ENCODE results near the gene CYBRD1.

CYBRD1 gene

DNA sequence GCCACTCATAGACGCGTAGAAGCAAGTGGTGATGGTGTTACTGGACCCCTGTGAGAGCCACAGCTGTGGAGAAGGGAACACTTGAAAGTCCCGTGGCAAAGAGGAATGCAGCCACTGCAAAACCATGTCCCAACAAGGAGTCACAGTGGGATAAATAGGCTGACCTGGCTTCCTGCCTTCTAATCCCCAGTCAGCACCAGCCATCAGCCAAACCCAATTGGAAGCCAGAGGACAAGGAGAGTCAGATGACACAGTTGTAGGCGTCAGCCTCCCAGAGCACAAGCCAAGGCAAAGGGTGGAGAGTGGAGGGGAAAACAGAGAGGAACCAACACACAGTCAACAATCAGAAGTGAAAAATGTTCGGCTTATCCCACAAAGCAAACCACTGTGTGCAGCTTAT lies 5.5 kb upstream of the CYBRD1 start:
- TF ChIP-seq, protein P1, sequence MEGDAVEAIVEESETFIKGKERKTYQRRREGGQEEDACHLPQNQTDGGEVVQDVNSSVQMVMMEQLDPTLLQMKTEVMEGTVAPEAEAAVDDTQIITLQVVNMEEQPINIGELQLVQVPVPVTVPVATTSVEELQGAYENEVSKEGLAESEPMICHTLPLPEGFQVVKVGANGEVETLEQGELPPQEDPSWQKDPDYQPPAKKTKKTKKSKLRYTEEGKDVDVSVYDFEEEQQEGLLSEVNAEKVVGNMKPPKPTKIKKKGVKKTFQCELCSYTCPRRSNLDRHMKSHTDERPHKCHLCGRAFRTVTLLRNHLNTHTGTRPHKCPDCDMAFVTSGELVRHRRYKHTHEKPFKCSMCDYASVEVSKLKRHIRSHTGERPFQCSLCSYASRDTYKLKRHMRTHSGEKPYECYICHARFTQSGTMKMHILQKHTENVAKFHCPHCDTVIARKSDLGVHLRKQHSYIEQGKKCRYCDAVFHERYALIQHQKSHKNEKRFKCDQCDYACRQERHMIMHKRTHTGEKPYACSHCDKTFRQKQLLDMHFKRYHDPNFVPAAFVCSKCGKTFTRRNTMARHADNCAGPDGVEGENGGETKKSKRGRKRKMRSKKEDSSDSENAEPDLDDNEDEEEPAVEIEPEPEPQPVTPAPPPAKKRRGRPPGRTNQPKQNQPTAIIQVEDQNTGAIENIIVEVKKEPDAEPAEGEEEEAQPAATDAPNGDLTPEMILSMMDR (conservative IDR thresholded peaks at IDR 0.05) = no peak
- no peak overlapping the region for H3K27ac ChIP-seq

GRCh38 chr2:171520471-171520870 lies 1.8 kb upstream of the CYBRD1 start:
- H3K27ac ChIP-seq = no peak overlapping the region
- TF ChIP-seq, protein P1 (conservative IDR thresholded peaks at IDR 0.05) = no peak

DNA sequence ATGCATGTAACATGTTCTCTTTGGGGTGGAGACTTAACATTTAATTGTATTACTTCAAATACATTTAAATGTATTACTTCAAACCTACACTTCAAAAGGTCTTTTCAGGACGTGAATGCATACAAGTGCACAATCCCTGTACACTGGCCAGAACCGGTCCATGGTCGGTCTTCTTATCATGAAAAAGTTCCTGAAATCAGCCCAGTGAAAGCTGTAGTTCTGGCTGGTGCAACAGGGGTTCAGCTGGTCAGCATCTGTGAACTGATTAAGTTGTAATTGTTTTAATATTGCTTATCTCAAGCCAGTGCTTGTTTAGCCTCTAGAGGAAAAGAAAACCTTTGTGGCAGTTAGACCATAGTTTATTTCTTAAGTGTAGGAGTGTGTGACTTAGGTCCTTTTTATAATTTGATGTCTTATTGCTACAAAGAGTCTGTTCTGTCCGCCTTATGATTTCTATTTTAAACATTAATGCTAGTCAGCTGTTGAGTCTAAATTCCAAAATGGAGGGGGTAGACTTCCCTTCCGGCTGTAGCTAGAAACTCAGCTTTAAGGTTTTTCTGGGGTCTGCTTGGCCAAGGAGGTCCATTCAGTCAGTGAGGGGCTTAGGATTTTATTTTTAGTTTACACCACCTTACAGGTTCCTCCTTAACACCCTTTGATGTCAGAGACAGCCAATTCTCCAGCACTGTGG lies 768 bp upstream of the CYBRD1 start:
- TF ChIP-seq, protein P1 (conservative IDR thresholded peaks at IDR 0.05) = no peak
- no peak overlapping the region for H3K27ac ChIP-seq

DNA sequence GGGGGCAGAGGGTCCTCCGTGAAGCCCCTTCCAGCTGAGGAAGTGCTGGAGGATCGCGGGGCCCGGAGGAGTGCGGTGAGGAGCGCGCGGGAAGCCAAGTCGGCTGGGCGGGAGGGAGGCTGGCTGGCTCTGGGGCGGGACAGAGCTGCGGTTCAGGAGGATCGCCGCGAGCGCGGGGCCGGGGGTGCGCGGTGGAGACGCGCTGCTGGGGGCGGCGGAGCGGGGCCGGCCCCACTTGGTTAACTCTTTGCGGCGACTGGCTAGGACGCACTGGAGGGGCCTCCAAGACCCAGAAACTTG lies 464 bp downstream of the CYBRD1 start:
- TF ChIP-seq, protein P1 (conservative IDR thresholded peaks at IDR 0.05) = no peak
- peak overlapping the region; percentile 66 for H3K27ac ChIP-seq

- TF ChIP-seq, protein P1 (conservative IDR thresholded peaks at IDR 0.05) = no peak
- peak overlapping the region; percentile 66 for H3K27ac ChIP-seq
These were observed 1.1 kb downstream of the CYBRD1 start for GRCh38 chr2:171523088-171524017.

DNA sequence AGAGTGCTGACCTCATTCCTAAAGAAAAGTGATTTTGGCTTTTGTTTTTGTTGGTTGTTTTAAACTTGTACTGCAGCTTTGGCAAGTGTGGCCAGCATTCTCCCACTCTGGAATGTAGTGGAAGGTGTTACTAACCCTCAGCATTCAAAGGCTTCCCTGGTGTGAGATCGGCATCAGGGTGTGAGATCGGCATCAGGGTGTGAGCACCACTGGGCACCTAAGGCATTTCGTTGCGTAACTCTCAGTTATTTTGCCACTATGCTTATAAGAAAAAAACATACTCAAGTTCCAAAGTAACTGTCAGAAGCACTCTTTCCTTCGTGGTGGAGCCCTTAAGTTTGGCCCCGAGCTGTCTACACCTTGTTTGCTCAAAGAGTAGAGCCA lies 1.7 kb downstream of the CYBRD1 start:
- TF ChIP-seq, protein P1 (conservative IDR thresholded peaks at IDR 0.05) = no peak
- H3K27ac ChIP-seq = peak overlapping the region; percentile 66

GRCh38 chr2:171529914-171530313 lies 7.6 kb downstream of the CYBRD1 start:
- no peak overlapping the region for H3K27ac ChIP-seq
- TF ChIP-seq, protein P1 (conservative IDR thresholded peaks at IDR 0.05) = peak; percentile 39; the same call in 1 of the 2 replicates

All from VCaP (cell line).